Glomerular visceral epithelial cell (primary cell): ENCODE measurements around the gene TMED8.
A peak's percentile ranks its signal among the peaks of the same experiment; 100 is the strongest.
"Not testable (repeated sequence)": the region's sequence is repeated elsewhere in the genome, so short reads cannot be mapped to it uniquely, and the experiment has no call there.

ENCODE experiments used
- DNase-seq: peaks from one replicate; pipeline ENCODE4 v3.0.0-alpha.2; 2016; ENCODE audit errors: extremely low spot score

The TMED8 gene

GRCh38 chr14:77364146-77364545 is 12.7 kb downstream of the TMED8 start:
- DNase-seq: no peak

GRCh38 chr14:77359626-77360025 is 17.3 kb downstream of the TMED8 start:
- DNase-seq: no peak

GRCh38 chr14:77356899-77357298 is 20.0 kb downstream of the TMED8 start:
- DNase-seq: no peak

- no peak for DNase-seq
These were observed 21.1 kb downstream of the TMED8 start for GRCh38 chr14:77355811-77356210.

- DNase-seq: no peak
These were observed 23.3 kb downstream of the TMED8 start for GRCh38 chr14:77353469-77354141.

- DNase-seq: no peak
These were observed 29.1 kb downstream of the TMED8 start for GRCh38 chr14:77347751-77348150.

GRCh38 chr14:77346495-77346894 is 30.4 kb downstream of the TMED8 start:
- DNase-seq: no peak

GRCh38 chr14:77344377-77344996 is 32.4 kb downstream of the TMED8 start:
- no peak for DNase-seq

- DNase-seq: no peak
These were observed 33.2 kb downstream of the TMED8 start for GRCh38 chr14:77343662-77344061.

GRCh38 chr14:77342726-77343397 is 34.0 kb downstream of the TMED8 start:
- DNase-seq: no peak

GRCh38 chr14:77340389-77340788 is 36.5 kb downstream of the TMED8 start:
- no peak for DNase-seq

GRCh38 chr14:77339407-77339806 is 37.5 kb downstream of the TMED8 start:
- peak; percentile 16 for DNase-seq

GRCh38 chr14:77338302-77338701 is 38.6 kb downstream of the TMED8 start:
- DNase-seq: no peak

- DNase-seq: no peak
These were observed 39.0 kb downstream of the TMED8 start for GRCh38 chr14:77337880-77338279.

GRCh38 chr14:77337255-77337654 is 39.6 kb downstream of the TMED8 start:
- not testable (repeated sequence) for DNase-seq

GRCh38 chr14:77335576-77335975 is 41.3 kb downstream of the TMED8 start:
- DNase-seq: no peak

GRCh38 chr14:77329872-77330271 is 47.0 kb downstream of the TMED8 start:
- no peak for DNase-seq

- no peak for DNase-seq
These were observed 49.8 kb downstream of the TMED8 start for GRCh38 chr14:77327111-77327510.

GRCh38 chr14:77325746-77326094 is 51.2 kb downstream of the TMED8 start:
- DNase-seq: no peak

- DNase-seq: no peak
These were observed 51.8 kb downstream of the TMED8 start for GRCh38 chr14:77324816-77325745.

GRCh38 chr14:77324289-77324688 is 52.6 kb downstream of the TMED8 start:
- DNase-seq: no peak

- DNase-seq: no peak
These were observed 53.3 kb downstream of the TMED8 start for GRCh38 chr14:77323571-77323970.
